Measurements from ENCODE around the gene CASP8.

Gene CASP8

DNA sequence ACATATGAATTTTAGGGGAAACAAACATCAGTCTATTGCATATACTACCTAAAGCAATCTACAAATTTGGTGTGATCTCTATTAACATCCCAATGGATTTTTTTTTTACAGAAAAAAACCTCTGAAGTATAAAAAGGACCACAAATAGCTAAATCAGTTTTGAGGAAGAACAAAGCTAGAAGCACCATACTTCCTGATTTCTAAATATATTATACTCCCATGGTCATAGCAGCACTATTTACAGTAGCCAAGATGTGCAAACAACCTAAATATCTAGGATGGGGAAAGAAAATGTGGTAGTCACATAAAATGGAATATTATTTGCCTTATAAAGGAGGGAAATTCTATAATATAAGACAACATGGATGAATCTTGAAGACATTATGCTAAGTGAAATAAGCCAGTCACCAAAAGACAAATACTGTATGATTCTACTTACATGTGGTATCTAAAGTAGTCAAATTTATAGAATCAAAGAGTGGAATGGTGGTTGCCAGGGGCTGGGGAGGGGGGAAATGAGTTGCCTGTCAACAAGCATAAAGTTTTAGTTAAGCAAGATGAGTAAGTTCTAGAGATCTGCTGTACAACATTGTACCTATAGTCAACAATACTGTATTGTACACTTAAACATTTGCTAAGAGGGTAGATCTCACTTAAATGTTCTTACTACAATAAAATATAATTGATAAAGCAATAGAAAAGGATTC is 17.6 kb upstream of the CASP8 start:
- DNase-seq (ENCODE audit: low read depth in 1 of 2, low spot score in 1 of 2), result no peak

DNA sequence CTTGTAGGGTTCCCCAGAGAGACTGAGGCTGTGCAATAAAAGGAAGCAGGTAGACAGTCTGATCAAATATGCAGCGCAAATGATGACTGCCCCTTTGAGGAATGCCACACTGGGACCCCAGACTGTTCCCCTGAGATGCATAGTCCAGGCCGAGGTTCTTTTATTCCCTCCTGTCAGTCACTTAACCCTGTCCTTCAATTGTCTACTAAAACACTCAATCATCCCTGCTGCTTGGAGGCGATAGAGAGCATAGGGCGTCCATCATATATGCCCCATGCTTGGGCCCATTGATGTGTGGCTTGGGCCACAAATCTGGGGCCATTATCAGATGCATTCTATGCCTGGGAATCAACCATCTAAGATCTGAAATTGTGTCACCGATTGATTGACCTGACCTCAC is 15.5 kb upstream of the CASP8 start:
- DNase-seq (ENCODE audit: low read depth in 1 of 2, low spot score in 1 of 2), result no peak

DNA sequence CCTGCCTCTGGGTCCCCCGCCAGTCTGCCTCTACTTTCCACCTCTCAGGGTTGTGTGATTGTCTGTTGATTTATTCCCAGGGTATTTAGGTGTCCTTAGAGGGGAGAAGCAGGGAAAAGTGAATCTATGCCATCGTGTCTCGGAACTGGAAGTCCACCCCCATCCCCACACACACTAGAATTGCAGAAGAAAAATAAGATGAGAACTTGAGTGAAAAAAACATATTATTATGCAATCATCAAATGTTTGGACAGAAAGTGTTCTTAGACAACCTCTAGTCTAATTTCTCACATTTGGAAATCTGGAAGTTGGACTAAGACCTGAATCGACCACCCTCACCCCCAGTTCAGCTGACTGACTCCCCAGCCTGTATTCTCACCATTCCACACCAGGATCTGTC is 14.1 kb upstream of the CASP8 start:
- no peak for DNase-seq (ENCODE audit: low read depth in 1 of 2, low spot score in 1 of 2)

DNA sequence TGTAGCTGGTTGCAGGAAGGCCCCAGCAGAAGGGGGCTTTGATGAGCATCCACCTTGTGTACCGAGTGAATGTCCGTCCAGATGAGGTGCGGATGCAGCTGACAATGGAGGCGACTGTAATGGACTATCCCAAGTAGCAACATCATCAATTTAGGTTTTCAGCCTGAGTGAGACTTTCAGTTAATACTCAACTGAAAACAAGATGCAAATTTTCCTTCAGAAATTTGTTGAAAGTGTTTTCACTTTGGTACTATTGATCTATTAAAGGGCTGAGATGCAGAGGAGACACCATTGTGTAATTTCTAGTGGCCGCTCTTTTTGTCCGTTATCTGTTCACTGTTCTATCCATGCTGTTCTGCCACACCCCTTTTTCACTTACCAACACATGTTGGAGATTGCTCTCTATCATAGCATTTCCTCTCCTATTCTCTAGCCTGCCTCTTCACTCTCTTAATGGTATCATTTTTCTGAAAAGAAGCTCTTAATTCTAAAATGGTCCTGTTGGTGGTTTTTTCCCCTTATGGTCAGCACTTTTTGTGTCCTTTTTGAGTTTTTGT is 12.0 kb upstream of the CASP8 start:
- no peak for DNase-seq (ENCODE audit: low read depth in 1 of 2, low spot score in 1 of 2)

DNA sequence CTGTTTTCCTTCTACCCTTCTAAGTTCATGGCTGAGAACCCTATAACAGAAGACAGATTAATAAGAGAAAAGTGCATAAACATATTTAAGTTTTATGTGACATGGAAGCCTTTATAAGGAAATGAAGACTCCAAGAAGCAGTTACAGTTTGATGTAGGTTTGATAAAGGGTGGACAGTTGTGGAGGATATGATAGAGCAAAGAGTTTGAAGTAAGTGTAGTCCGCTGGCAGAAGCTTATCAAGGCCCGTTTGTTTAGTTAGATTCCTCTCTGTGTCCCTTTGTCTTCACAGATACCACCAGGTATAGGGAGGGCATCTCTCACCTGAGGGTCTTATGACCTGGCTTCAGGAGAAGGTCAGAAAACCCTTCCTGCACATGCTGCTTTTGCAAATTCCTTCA is 10.4 kb upstream of the CASP8 start:
- no peak for DNase-seq (ENCODE audit: low read depth in 1 of 2, low spot score in 1 of 2)

DNA sequence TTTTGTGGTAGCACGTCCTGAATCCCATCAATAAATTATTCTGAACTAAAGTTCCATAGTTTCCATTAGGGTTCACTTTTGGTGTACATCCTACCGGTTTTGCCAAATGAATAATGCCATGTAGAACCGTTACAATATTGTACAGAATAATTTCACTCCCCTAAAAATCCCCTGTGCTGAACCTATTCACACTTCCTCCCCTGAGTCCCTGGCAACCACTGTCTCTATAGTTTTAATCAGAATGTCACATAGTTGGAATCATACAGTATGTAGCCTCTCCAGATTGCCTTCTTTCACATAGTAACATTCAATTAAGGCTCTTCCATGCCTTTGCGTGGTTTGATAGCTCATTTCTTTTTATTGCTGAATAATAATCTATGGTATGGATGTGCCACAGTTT is 9.6 kb upstream of the CASP8 start:
- no peak for DNase-seq (ENCODE audit: low read depth in 1 of 2, low spot score in 1 of 2)

DNA sequence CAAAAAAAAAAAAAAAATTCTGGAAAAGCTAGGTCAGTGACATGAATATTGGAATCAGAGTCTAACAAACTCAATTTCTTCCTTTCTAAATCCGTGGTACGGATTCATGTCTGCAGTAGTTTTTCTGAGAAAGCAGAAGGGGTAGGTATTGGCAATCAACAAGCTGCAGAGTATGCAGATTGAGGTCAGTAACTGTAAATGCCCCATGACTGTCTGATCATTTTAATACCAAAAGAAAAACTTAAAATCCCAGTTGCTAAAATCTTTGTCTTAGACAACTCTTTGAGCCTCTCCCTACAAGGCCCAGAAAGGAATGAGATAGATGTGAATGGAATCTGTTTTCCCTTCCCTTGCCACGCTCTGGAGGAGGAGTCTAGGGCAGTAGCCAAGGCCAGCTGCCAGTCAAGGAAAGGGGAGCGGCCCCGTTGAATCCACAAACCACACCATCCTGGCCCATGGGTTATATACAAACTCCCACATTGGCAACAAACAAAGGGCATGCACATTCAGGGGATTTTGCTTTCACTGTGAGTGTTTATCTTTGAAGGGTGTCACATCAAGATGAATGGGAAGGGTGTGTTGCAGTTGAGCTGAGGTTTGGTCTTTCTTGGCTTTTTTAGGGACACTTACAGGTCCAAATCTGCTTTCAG is 6.1 kb upstream of the CASP8 start:
- no peak for DNase-seq (ENCODE audit: low read depth in 1 of 2, low spot score in 1 of 2)

DNA sequence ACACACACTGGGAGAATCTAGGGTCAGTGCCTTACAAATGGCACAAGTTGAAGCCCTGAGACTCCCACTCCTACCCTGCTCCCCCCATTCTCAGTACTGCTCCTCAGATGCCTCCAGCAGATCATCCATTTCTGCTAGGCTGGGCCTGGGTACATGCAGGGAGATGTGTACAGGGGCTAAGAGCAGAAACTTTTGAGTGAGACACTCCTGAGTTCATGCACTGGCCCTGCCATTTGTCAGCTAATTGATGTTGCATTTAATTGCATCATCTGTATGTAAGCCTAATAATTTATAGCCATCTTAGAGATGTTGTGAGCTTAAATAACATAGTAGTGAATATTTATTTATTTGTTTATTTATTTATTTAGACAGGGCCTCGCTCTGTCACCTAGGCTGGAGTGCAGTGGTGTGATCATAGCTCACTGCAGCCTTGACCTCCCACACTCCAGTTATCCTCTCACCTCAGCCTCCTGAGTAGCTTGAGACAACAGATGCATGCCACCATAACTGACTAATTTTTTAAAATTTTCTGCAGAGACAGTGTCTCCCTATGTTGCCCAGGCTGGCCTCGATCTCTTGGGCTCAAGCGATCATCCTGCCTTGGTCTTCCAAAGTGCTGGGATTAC is 4.8 kb upstream of the CASP8 start:
- DNase-seq (ENCODE audit: low read depth in 1 of 2, low spot score in 1 of 2), result no peak

DNA sequence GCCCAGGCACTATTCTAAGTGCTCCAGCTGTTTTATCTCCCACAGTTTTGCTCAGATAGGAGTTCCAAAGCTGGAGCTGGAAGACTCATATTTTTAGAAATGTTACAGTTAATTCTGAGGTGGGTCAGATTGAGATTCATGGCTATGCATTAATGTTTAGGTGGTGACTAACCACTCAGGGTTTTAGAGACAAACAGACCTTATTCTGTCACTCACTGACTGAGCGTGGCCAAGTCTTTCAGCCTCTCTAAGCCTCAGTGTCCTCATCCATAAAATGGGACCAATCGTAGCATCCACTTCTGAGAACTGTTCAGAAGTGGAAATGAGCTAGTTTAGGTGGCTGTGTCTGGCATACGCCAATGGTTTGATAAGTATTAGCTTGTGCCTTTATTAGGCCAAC is 4.3 kb upstream of the CASP8 start:
- no peak for DNase-seq (ENCODE audit: low read depth in 1 of 2, low spot score in 1 of 2)

DNA sequence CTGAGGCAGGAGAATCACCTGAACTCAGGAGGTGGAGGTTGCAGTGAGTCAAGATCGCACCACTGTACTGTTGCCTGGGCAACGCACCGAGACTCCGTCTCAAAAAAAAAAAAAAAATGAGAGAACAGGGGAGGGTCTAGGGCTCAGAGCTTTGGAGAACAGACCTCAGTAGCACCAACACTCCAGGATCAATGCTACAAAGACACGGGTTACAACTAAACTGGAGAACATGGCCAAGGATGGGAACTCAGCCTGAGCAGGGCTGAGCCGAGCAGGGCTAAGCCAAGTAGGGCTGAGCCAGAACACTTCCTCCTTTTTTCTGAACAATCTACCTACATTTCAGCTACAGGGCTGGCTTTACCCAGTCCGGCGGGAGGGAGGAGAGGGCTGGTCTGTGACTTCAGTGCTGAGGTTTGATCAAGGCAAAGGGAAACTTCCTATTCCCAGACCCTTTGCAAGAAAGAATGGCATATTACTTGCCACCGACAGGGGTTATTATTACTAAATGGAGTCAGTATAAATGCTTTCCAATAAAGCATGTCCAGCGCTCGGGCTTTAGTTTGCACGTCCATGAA is 2.9 kb upstream of the CASP8 start:
- DNase-seq (ENCODE audit: low read depth in 1 of 2, low spot score in 1 of 2), result peak in 1 of 2 donors; percentile 15

DNA sequence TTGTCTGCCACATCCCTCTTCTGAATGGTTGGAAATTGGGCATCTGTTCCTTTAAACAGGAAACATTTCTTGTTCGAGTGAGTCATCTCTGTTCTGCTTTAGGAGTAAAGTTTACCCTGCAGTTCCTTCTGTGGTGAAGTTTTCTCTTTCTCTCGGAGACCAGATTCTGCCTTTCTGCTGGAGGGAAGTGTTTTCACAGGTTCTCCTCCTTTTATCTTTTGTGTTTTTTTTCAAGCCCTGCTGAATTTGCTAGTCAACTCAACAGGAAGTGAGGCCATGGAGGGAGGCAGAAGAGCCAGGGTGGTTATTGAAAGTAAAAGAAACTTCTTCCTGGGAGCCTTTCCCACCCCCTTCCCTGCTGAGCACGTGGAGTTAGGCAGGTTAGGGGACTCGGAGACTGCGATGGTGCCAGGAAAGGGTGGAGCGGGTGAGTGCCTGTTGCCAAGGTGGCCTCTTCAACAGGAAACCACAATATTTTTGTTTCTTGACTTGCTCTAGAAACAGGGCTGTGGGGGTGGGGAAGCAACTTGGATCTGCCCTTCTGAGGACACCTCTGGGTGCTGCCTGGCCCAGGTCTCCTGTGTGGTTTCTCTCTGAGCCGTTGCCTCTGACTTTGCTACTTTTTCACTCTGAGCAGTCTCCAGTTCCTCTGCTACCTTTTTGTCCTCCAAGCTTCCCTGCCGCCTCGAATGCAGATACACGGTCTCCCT is 2.2 kb upstream of the CASP8 start:
- peak; percentile 80 to 85 for DNase-seq (ENCODE audit: low read depth in 1 of 2, low spot score in 1 of 2)

DNA sequence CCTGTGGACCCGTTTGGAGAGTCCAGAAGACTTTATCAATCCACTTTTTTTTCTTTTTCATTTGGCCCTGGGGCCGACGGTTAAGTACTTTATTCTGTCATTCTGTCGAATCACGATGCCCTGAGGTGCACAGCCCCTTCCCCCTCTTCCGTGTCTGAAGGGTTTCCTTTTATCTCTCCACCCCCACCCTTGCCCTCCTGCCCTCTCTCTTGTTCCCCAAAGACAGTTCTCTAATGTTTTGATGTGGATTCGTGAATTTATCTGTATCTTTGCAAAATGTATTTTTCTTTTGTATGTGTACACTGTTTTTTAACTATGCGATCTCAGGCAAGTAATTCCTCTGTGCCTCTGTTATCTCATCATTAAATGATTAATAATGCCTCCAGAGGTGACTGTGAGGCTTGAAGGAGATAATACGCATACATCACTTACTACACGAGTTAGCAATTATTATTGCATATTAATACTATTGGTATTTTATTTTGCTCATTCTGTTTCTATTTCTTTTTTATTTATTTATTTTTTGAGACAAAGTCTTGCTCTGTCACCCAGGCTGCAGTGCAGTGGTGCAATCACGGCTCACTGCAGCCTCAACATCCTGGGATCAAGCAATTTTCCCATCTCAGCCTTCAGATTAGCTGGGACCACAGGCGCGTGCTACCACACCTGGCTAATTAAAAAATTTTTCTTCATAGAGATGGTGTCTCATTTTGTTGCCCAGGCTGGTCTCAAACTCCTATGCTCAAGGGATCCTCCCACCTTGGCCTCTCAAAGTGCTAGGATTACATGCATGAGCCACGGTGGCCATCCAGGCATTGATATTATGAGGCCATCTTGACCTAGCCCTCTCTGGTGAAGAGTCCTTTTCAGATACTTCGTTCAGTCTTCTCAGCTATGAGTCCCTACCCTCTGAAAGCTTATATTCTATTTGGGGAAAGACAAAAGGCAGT is 1.4 kb upstream of the CASP8 start:
- no peak for DNase-seq (ENCODE audit: low read depth in 1 of 2, low spot score in 1 of 2)

DNA sequence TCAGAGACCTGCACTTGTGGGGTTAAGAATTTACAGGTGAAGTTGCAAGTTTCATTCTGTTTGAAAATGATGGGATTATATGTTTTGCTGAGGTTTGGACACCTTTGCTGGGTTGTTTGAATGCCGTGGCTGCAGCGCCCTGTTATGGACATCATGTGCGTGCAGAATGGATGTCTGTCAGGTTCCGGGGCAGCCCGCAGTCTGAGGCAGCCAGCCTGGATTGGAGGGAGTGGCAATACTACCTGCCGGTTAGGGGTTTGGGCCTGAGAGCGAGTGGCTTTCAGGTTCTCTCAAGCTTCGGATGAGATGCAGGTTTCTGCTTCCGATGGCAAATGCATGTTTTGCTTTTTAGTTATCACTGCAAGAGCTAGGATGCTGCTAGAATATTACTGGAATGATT is 1.1 kb downstream of the CASP8 start:
- peak in 1 of 2 donors; percentile 41 for DNase-seq (ENCODE audit: low read depth in 1 of 2, low spot score in 1 of 2)

DNA sequence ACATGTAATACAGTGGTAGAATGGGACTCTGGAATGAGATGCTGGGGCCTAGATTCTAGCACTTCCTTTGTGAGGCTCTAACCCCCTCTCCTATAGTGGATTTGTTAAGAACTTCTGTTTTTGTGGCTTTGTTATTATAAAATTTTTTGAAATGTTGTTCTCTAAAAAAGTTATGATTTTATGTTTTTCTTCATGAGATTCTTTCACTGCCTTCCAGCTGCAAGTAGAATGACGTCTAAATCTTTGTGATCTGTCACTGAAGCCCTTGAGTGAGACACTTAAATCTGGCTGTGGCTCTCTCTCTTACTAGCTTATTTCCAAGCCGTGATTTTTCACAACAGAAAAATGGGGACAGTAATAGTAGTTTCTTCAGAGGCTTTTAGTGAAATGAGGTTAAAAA is 1.6 kb downstream of the CASP8 start:
- no peak for DNase-seq (ENCODE audit: low read depth in 1 of 2, low spot score in 1 of 2)

DNA sequence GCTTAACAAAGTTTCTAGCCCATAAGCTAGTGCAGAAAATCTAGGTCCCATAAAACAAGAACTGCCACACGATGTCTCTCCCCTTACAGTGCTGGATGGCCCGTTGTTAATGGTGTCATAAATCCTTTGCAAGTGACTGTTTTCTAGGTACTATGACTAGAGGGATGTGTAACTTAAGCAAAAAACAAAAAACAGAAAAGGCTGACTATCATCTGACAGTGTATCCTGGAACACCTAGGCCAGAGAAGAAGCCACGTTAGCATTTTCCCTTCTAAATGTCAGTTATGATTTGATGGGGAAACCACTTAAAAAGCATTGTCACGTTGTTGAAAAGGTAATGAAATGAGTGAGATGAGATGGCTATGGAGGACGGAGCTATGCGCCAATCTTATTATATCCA is 2.4 kb downstream of the CASP8 start:
- DNase-seq (ENCODE audit: low read depth in 1 of 2, low spot score in 1 of 2), result no peak

DNA sequence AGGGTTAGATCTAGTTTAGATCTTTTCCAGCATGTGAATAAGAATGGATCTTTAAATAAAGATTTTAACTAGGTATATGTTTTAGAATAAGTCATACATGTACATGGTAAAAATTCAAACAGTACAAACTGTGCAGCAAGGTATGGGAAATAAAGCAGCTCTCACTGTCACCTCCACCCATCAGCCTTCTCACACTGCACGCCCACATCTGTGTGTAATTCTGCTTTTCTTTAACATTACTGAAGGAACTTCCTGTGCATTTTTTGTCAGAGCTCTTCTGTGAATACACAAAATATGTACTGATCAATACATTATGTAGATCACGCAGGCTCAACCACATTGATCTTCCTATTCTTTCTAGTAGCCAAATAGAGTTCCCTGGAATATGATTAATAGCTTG is 3.4 kb downstream of the CASP8 start:
- no peak for DNase-seq (ENCODE audit: low read depth in 1 of 2, low spot score in 1 of 2)

DNA sequence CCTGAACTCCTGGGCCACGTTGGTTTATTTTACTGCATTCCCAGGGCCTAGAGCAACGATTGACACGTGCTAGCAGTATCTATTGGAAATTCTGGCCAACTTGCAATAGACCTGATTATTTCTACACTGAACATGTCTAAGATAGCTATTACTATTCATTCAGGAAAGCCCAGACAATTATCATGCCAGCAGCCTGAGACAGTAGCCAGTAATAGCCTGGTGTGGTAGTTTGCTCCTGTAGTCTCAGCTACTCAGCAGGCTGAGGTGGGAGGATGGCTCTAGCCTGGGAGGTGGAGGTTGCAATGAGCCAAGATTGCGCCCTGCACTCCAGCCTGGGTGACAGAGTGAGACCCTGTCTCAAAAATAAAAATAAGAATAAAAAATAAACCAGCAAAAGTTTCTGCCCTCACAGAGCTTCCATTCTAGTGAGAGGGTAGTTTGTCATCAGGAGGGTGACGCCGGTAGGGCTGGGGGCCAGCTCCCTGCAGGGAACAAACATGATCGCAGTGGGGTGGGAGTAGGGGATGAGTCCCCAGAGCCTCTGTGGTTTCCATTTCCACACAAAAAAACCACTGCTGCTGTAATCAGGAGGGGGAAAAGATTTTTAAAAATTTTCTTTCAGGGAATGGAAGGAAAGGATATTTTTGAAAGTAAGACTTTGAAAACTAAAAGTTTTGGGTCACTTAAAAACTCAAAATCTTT is 4.3 kb downstream of the CASP8 start:
- no peak for DNase-seq (ENCODE audit: low read depth in 1 of 2, low spot score in 1 of 2)

DNA sequence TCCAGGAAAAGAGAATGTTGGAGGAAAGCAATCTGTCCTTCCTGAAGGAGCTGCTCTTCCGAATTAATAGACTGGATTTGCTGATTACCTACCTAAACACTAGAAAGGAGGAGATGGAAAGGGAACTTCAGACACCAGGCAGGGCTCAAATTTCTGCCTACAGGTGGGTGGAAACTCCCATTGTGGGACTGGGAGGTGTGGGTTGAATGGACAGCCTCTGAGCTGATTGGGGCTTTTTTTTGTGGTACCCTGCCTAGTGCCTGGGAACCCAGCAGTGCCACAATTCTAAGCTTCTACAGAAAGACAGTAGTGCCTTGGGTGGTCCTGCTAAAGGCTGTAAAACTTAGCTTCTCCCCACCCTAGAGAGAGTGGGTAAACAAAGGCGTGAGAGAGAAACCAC is 6.3 kb downstream of the CASP8 start:
- DNase-seq (ENCODE audit: low read depth in 1 of 2, low spot score in 1 of 2), result no peak

DNA sequence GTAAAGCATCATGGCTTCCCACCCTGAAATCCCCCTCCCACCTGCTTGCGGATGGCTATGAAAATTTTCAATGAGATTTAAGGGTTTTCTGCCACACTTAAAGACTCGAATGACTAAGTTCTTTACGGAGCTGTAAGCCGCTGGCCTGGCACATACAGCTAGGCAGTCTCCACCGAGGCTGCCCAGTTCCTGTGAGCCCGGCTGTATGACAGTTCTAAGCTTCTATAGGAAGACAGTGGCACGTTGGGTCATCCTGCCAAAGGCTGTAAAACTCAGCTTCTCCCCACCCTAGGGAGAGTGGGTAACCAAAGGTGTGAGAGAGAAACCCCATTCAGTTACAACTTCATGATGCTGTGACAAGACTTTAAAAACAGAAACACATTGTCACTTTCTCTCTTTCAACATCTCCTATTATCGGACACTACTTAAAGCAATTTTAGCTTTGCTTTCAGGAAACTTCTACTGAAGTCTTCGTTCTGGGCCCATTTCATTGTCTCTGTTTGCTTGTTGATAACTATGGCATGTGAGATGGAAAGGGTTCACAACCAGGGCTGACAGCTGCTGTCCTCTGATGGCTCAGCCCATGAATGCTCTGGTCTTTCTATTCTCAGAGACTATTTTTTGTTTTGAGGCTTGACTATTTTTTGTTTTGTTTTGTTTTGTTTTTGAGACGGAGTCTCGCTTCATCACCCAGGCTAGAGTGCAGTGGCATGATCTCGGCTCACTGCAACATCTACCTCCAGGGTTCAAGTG is 7.1 kb downstream of the CASP8 start:
- DNase-seq (ENCODE audit: low read depth in 1 of 2, low spot score in 1 of 2), result no peak

Data from activated T-helper 1 cell treated with anti-CD3 and anti-CD28 coated beads, Interleukin-2, amount 50 U/mL, for 16 hours (primary cell).